Activated effector memory CD4-positive, alpha-beta T cell treated with Interleukin-2 at 50 U/mL for 16 hours (primary cell): Measurements from ENCODE around the gene CD300LG.
"Not testable (repeated sequence)": the region's sequence is repeated elsewhere in the genome, so short reads cannot be mapped to it uniquely, and the experiment has no call there.

ENCODE experiments used
- DNase-seq: peaks from one replicate; pipeline ENCODE4 v3.0.0-alpha.2; 2020

CD300LG gene

DNA sequence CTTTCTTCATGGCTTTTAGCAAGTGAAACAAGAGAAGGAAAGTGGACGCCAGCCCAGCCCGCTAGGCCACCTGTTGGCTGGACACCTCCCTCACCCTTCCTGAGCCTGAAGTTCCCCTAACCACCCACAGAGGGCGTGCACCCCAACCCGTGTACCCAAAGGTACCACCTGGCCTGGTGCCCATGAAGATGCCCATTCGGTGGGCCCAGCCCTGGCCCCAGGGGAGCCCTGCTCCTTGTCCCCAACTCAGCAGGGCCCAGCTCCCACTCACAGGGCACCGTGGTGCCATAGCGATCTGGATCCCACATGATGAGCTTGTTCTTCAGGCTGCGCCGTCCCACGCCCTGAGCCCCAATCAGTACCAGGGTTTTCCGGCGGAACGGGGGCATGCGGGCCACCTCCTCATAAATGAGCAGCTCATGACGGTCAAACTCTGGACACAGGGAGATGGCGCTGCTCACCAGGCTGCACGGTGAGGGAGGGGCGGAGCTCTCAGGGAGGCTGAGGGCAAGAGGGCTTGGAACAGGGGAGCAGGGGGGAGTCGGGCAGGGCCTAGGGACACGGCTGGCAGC is 33.5 kb downstream of the CD300LG start:
- peak; percentile 23 for DNase-seq

DNA sequence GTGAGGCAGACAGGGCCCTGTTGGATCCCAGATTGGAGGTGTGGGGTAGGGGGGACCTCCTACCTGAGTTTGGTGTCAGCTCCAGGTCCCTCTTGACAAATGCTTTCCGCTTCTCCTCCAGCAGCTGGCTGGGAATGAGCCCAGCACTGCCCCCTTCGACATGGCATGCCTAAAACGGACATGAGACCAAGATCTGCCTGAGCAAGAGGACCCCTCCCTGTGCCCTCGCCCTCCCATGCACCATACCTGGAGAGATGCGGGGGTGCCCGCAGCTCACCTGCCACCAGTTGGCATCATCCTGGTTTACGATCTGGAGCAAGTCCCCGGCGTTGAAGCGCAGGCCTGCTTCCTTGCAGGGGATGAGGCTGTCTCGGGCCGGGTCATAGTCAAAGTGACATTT is 34.2 kb downstream of the CD300LG start:
- DNase-seq, result no peak

DNA sequence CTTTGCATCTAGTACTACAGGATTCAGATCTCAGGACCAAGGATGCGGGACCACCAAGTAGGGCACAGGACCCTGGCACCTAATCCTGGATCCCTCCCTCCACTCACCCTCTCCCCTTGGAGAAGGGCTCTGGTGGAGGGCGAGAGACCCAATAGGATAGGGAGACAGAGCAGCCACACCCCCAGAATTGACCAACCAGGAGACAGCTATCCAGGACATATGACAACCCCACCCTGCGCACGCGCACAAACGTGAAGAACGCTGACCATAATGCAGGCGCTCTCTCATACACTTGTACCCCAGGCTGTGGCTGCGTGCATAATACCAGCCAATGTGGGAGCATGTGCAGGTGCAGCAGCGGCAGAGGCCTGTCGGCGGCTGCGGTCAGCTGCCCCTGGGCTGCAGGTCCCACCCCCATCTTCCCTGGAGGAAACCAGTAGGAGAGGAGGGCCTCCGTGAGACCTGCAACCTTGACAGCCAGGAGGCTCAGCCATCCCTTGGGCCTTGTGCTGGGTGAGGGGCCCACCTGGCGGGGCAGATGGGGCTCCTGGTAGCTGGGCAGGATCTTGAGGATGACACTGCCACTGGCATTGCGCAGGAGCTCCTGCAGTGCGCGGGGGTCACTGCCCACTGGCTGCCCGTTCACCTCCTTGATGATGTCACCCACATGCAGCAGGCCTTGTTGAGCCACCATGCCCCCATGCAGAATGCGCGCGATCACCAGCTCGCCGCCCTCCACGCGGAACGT is 35.0 kb downstream of the CD300LG start:
- DNase-seq, result no peak

DNA sequence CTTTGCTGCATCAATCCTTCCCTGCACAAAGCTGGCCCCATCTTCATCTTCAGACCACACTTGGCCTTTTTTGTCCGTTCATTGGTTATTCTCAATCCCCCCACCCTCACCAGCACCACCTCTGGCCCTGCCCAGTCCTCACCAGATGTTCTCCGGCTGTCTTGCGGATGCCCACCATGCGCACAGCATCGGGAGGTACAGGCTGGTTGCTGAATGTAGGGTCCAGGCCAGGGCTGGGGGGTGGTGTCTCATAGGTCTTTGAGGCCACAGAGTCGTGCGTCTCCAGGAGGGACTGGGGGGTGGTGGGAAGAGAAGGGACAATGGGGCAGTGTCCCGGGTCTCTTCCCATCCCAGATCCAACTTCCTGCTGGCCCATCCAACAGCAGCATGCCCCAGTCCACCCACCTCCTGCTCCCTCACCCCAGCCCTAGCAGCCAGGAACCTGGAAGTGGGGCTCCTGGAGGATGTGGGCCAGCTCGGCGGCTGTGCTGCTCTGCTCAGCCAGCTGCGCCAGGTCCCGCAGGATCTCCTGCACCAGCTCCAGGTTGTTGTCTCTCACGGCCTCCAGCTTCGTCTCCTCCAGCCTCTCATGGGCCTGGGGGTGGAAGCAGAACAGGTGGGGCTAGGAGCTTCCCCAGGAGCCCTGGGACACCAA is 35.9 kb downstream of the CD300LG start:
- no peak for DNase-seq

DNA sequence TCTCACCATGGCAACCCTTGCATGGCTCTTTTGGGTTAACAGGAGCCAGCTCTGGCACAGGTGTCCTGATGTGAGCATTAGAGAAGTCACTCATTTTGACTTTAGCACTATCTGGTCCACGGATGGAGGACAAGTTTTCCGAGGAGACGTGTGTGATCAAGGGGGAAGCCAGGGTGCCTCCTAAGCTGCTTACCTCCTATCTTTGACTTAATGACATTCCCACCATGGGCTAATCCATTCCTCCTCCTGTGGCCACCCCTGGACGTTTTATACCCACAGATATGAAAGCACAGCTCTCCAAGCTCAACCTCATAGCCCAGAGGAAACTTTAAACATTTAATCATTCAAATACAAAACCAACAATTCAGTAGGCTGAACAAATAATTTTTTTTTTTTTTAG is 41.6 kb downstream of the CD300LG start:
- DNase-seq, result no peak

DNA sequence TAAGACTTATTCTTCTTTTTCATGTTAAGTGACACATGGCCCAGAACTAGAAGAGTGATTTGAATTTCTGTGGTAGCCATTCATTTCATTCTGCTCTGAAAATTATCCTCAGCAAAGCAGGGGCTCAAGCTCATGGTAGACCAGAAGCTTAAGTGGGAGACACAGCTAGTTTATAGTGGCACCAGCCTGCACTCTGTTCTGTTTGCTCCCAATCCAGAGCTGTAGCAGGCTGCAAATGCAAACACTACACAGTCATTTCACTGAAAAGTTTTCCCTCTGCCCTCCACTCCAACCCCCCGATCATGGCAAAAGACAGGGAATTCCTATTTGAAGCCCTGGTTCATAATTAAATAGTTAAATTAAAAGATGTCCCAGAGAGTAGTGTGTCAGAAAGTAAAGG is 43.3 kb downstream of the CD300LG start:
- no peak for DNase-seq

DNA sequence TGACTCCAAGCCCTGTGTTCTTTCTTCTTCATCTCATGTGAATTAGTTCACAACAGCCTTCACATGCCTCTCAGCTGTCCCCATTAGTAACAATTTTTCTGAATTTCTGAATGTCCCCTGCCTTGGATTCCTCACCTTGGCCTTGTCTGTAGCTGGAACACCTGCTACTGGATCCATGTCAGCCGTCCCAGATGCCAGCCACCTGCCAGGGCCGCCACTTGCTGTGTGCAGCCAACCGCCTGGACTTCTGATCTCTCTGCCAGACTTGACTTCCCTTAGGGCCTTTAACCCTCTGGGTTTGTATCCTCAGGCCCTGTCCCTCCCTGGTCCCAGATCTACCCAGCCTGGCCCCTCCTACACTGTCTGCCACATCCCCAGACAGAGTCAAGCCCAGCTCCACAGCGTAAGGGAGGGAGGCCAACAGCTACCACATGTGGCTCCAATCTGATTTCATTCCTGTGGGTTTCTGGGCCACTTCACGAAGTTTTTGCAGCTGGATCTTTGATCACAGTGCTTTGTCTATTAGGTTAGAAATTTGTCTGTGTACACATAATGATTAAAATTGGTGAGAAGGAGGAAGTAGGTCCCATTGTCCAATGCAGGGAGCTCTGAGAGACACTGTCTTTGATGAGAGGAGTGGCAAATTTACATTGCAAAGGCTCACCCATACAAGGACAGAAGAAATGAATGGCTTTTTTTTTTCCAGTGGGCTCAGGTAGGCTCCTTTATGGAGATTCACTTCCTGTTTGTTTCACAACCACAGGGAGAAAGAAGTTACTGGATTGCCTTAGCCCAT is 45.1 kb downstream of the CD300LG start:
- DNase-seq, result no peak

DNA sequence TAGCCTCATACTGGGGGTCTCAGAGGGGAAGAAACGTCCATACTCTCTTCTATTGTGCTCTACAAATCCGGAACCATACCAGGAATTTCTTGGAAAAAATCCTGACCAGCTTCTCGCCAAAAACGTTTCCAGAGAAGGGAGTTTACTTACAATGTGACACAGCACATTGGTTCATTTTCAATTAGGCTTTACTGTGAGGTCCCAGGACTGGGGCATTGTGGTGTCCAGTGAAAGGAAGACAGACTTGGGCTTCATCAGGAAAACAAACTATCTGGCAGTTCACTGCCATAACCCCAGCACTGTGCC is 45.6 kb downstream of the CD300LG start:
- no peak for DNase-seq

DNA sequence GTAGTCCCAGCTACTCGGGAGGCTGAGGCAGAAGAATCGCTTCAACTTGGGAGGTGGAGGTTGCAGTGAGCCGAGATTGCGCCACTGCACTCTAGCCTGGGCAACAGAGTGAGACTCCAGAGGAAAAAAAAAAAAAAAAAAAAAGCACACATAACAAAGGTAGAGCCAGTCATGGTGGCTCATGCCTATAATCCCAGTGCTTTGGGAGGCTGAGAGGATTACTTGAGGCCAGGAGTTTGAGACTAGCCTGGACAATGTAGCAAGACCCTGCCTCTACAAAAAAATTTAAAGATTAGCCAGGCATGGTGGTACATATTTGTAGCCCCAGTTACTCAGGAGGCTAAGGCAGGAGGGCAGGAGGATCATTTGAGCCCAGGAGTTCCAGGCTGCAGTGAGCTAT is 47.5 kb downstream of the CD300LG start:
- DNase-seq, result not testable (repeated sequence)

DNA sequence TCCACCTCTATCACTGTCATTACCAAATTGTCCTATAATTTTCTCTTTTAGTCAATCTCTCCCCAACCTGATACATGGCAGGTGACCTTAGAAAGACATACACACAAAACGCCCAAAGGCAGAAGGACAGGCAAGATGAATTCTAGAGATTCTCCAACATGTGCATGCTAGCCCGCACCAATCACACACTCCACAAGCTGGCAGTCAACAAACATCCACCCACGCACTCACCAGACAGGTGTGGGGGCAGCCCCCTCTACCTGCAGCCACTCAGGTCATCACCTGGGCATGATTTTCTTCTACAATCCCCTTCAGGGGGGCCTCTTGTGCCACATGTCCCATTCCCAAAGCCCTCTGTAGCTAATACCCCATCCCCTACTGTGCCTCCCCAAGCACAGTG is 50.9 kb downstream of the CD300LG start:
- DNase-seq, result no peak

DNA sequence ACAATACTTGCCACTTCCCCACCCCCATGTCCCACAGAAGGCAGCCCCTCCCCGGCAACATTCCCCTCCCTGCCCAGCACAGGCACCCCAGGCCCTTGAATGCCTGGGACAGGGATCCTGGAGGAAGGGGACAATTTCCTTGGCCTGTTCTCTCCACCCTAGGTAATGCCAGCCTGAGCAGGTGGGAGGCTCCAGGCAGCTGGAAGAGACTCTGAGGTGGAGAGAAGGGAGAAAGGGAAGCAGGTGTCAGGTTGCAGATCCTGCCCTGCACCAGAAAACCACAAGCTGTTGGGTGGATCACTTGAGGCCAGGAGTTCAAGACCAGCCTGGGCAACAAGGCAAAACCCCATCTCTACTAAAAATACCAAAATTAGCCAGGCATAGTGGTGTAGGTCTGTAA is 51.5 kb downstream of the CD300LG start:
- no peak for DNase-seq

DNA sequence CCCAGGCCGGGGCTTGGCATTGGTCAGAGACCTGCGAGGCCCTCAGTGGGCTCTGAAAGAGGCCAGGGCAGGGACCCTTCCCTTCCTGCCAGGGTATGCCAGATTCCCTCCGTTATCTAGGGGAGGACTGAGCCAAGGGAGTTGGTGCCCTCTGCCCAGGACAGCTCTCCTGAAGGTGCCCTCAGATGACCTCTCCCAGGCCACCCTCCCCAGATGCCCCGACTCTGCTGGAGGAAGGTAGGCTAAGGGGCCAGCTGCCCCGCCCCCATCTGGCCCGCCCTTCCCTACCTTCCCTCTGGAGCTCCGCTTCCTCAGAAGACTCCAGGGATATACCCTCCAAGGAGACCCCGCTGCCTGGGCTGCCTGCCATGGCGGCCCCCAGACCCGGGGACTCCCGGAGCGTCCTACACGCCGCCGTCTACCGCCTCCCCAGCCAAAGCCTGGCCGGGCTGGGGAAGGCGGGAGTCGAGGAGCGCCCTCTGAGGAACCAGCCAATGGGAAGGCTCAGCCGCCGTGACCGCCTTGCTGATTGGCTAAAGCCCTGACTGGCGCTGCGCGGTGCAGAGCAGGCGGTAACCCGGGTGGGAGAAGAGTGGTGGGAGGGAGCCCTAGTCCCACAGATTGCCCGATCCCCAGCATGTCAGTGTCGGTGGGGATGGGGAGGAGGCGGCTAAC is 53.3 kb downstream of the CD300LG start:
- peak; percentile 62 for DNase-seq

DNA sequence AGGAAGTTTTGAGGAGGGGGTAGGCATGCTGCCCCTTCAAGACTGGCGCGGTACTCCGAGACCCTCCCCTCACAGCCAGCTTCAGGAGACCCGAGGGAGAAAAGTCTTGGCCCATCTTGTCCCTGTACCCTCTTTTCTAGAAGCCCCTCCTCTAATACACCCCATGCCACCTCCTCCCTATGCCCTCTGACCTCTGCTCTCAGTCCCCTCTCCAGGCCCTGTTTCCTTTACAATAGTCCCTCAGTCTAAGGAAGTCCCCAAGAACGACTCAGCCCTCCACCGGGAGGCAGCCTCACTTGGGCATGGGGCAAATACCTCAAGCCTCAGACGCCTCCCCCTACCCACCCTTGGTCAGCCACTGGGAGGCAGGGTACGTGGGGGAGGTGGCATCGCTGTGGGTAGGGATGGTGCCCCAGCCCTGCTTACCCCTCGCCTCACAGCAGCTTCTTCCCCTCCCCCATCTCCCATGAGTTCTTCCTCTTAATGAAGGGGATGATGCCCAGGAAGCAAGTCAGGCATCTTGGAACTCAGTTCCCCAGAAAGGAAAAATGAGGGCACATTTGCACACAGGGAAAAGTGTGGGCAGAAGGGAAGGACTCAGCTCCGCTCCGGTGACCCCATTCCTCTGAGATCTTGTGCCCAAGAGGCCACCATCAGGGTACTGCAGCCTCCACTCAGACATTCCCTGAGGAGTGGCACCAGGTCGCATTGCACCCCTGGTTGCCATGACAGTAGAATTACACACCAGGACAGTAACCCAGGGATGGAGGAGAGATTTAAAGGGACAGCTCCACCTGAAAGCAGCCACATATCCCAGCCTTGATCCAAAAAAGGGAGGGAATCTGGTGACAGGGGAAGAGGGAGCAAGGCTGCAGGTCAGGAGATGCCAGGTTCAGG is 54.1 kb downstream of the CD300LG start:
- no peak for DNase-seq

DNA sequence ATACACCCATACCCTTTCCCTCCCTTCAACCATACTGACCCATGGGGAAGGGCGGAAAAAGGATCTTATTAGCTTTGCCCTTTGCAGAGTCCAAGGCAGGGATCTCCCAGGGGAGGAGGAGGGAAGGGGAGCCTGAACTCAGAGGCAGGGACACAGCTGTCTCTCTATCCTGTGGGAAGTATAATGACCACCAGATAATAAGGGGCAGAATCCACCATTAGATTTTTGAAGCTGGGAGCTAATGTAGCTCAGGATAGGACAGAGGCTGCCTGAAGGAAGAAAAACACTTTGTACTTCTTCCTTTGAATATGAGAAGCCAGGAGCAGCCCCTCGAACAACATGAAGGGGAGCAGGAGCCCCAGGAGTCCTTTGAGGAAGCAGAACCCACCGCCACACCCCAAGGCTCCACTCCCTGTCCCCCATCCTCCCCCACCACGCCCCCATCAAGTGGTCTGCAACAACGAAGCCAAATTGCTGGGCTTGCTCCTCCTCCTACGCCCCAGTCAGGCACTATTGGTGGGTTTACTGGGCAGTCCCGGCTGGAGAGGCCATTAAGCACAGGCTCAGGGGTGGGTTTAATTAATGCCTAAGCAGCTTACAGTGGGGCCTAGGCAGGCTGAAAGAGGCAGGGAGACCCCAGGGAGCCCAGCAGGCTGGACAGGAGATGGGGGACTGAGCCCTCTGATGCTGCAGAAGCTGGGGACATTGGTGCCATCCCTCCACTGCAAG is 55.0 kb downstream of the CD300LG start:
- DNase-seq, result no peak

DNA sequence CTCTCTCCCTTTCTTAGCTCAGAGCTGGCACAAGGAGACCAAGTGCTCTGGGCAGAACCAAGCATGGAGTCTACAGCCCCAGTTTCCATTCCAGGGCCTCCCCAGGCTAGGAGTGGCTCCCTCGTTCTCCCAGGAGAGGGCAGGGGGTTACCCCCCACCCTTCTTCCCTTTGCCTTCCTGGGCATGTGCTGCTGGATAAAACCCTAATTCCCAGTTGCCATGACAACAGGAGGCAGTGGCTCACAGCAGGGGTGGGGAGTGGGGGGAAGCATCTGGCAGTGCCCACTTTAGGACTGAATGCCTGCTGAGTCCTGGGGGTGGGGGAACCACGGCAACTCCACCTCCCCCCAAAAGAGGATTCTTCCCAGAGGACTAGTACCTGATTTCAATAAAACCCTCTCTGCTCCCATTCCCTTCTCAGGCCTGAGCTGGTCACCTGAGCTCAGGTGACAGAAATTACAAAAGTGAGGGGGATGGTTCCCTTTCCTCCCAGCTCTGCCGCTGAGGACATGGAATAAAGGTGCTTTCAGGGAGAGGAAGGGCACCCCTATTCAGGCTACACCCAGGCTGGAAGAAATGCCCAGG is 58.5 kb downstream of the CD300LG start:
- no peak for DNase-seq

DNA sequence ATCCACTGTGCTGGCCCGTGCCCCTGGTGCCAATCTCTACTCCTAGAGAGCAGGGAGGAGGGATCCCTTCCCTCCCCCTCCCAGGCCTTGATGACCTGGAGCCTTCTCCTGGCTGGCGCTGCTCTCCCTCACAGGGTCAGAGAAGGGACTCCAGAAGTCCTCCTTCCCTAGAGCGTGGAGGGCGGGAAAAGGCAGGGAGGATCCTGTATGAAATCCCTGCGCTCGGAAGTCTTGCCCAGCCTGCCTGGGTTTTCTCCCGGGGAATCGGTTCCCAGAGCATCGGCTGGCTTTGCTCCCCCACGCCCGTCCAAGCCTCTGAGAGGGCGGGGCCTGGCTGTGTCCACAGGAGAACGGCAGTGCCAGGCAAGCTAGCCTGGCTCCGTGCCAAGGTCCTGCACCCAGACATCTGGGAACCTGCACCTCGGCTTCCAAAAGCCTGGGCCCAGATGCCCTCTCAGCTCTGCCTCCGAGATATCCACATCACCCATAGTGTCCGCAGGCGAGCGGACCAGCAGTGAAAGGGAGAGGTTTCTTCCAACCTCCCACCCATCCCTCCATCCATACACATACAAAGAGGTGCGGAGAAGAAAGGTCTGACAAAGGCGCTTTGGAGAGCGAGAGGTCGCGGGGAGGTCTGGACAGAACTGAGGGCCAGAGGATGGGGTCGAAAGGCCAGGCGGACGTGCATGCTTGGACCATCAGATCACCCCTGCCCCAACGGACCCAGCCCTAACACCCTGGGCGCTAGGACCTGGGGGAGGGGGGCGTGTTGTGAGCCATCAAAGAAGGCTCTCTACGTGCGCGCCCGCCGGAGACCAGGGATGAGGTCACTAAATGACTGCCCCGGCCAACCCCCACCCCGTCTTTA is 59.2 kb downstream of the CD300LG start:
- DNase-seq, result no peak

DNA sequence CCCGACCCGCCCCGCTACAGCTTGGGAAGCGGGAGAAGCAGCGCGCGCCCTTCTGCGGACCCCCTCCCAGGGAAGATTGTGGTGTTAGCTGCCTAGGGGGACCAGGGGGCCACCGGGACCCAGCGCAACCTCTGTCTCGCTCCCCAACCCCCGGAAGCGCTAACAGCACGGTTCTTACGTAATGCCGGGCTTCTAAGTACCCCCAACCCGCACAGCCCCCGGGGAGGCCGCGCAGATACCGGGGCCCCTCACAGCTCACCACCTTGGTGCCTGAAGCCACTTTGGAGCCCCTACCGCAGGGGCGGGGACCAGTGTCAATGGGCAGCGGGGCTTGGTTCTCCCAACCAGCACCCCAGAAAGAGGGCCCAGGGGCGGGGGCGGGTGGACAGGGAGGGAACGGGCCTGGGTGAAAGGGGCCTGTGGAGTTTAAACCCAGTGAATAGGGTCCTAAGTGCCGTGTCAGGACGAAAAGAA is 60.0 kb downstream of the CD300LG start:
- DNase-seq, result no peak

DNA sequence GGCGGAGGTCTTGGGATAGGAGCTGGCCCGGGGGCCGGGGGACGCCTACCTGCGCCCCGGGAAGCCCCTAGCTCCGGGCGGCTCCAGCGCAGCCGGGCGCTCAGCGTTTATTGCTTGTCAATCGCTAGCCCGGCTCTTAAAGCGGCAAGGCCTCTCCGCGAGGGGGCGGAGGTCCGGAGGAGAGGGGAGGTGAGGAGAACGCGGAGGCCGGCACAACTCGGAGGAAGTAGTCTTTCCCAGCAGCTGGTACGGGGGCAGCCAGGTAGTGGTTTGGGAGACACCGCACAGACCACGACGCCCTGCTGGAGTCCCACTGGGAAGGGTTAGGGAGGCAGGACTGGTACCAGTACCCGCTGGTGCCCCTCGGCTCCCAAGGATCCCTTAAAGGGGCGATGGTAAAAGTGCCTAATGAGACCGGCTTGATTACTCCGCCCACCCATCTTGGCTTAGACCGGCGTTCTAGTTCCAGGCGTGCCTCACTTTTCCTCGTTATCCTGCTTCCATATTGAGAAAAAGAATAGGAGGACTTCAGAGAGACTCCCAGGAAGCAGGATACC is 60.5 kb downstream of the CD300LG start, which contains the start of gene MPP2:
MPP2 (minus strand) TSS at position 112 of the 557 bp plus-strand sequence. CDS start 3,076 bp downstream, outside the sequence.
- peak; percentile 40 for DNase-seq

DNA sequence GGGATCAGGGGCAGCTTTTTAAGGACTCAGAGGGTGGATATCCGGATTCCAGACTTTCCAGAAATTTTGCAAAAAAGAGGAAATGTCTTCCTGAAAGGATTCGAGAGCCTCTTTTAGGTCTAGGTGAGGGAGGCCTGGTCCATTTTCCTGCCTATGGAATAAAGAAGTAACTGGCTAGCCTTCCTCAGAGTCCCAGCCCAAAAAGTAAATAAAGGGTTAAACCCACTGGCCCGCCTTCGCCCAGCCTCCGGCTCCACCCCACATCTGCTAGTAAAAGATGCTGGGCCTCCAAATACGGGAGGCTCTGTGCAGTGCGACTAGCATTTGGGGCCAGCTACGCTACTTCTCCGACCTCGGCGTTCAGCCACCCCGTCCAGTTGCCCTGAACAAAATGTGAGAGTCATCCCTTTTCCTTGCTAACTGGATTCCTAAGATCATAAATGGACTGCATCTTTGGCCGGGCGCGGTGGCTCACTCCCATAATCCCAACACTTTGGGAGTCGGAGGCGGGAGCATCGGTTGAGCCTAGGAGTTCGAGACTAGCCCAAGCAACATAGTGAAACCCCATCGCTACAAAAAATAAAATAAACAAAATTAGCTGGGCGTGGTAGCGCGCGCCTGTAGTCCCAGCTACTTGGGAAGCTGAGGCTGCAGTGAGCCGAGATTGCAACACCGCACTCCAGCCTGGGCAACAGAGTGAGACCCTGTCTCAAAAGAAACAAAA is 61.2 kb downstream of the CD300LG start:
- DNase-seq, result peak; percentile 42
